Gastrocnemius medialis (tissue), 4 donors: ENCODE measurements around the gene RPS25.

Experiments
- CTCF ChIP-seq, 5 experiments: fragments of 450-650 bp in 3 of 5; fragments of 200-600 bp in 2 of 5; sonication (generic) in 2 of 5; IDR thresholded peaks in 4 of 5; conservative IDR thresholded peaks in 1 of 5; 1 replicate in 4 of 5; 2 replicates in 1 of 5; pipeline ENCODE4 v1.5.1; 2016 to 2019; ENCODE audit warnings: antibody characterized with exemption in 5 of 5, mild to moderate bottlenecking in 3 of 5, moderate library complexity in 3 of 5
- POLR2A ChIP-seq, 2 donors: fragments of 450-650 bp; IDR thresholded peaks; one replicate each; pipeline ENCODE4 v1.6.1; 2017; ENCODE audit warnings: antibody characterized with exemption in 2 of 2, mild to moderate bottlenecking in 2 of 2, moderate library complexity in 2 of 2

GRCh38 chr11:119062779-119063178, 44.6 kb upstream of the RPS25 start:
- TF ChIP-seq CTCF (IDR thresholded peaks at IDR 0.05 in 4 of 5, conservative IDR thresholded peaks at IDR 0.05 in 1 of 5) (no peak), POLR2A (IDR thresholded peaks at IDR 0.05) (no peak)
